K562 (cell line): Measurements from ENCODE around the gene GALNS. TPM values are rescaled to one million over a fixed set of nuclear protein-coding genes. Genes with fewer than 3 reads are reported as not detected.

ENCODE experiments used
- ARHGAP35 ChIP-seq: fragments of 450-650 bp; IDR thresholded peaks from 2 replicates; pipeline ENCODE4 v1.6.1; 2018; ENCODE audit not compliant: partially characterized antibody
- CREBBP ChIP-seq: IDR thresholded peaks from one replicate; pipeline ENCODE4 v1.6.1; 2012; ENCODE audit warnings: low read depth, mild to moderate bottlenecking, control low read depth, inconsistent platforms, low read length
- GATAD2A ChIP-seq: fragments of 450-650 bp; IDR thresholded peaks from 2 replicates; pipeline ENCODE4 v1.6.1; 2017
- HDAC3 ChIP-seq: fragments of 450-650 bp; IDR thresholded peaks from 2 replicates; pipeline ENCODE4 v1.6.1; 2018; ENCODE audit warnings: borderline replicate concordance, mild to moderate bottlenecking, moderate library complexity; ENCODE audit not compliant: partially characterized antibody
- HNRNPUL1 ChIP-seq: fragments of 200-400 bp; formaldehyde crosslinking; IDR thresholded peaks from 2 replicates; pipeline ENCODE4 v1.6.1; 2017; ENCODE audit warnings: low read length
- NEUROD1 ChIP-seq: fragments of 150-350 bp; IDR thresholded peaks from 2 replicates; pipeline ENCODE4 v1.6.1; 2014; ENCODE audit warnings: borderline replicate concordance, low read length, low read depth; ENCODE audit not compliant: partially characterized antibody
- RBBP5 ChIP-seq: fragments of 200-600 bp; sonication (generic); IDR thresholded peaks from 2 replicates; pipeline ENCODE4 v1.6.1; 2012; ENCODE audit warnings: borderline replicate concordance, mild to moderate bottlenecking, low read length, control low read depth, inconsistent platforms; ENCODE audit not compliant: insufficient read depth, poor library complexity, severe bottlenecking
- SREBF1 ChIP-seq: fragments of 150-350 bp; IDR thresholded peaks from 2 replicates; pipeline ENCODE4 v1.6.1; 2014; ENCODE audit warnings: antibody characterized with exemption, low read depth, low read length, borderline replicate concordance
- polyA plus RNA-seq, 8 experiments: library from polyadenylated mRNA; depleted of rRNA in 4 of 8; stranded (reverse) in 5 of 8; unstranded in 3 of 8; fragments of >200 nt; fragmentation: Nextera tagmentation in 2 of 8; fragmentation: Illumina TruSeq in 1 of 8; extraction: Ambion mirVana in 2 of 8; extraction: Trizol in 1 of 8; gene quantifications; 2 replicates each; pipeline versions ENCODE4 v1.2.1 to v1.2.3, GENCODE V29; 2011 to 2014; ENCODE audit warnings: inconsistent platforms in 1 of 8, missing spikeins in 1 of 8
- total RNA-seq, 7 experiments: library from RNA; depleted of rRNA in 6 of 7; stranded (reverse); fragments of >200 nt in 6 of 7; fragmentation: Illumina TruSeq in 2 of 7; extraction: Trizol in 2 of 7; gene quantifications; 2 replicates each; pipeline versions ENCODE4 v1.2.1 to v1.2.3, GENCODE V29; 2011 to 2021; ENCODE audit warnings: low replicate concordance in 1 of 7
- TF ChIP-seq, protein P1 (sequence below): fragments of 250-450 bp; sonication (Bioruptor Pico); IDR thresholded peaks from 2 replicates; pipeline ENCODE4 v1.5.0; 2020; ENCODE audit warnings: mild to moderate bottlenecking, borderline replicate concordance
- TF ChIP-seq, protein P2 (sequence below): fragments of 250-450 bp; sonication (Bioruptor Pico); IDR thresholded peaks from 2 replicates; pipeline ENCODE4 v1.4.0; 2020
- TF ChIP-seq, protein P3 (sequence below): fragments of 450-650 bp; IDR thresholded peaks from 2 replicates; pipeline ENCODE4 v1.6.1; 2016; ENCODE audit warnings: borderline replicate concordance

Gene GALNS
- total and polyA plus RNA-seq, 9 of the 15 experiments (the other 6 are each of a cell fraction or from before 2014, with no cell fraction given), result 0.38 to 13.2 (median 4.3) TPM

DNA sequence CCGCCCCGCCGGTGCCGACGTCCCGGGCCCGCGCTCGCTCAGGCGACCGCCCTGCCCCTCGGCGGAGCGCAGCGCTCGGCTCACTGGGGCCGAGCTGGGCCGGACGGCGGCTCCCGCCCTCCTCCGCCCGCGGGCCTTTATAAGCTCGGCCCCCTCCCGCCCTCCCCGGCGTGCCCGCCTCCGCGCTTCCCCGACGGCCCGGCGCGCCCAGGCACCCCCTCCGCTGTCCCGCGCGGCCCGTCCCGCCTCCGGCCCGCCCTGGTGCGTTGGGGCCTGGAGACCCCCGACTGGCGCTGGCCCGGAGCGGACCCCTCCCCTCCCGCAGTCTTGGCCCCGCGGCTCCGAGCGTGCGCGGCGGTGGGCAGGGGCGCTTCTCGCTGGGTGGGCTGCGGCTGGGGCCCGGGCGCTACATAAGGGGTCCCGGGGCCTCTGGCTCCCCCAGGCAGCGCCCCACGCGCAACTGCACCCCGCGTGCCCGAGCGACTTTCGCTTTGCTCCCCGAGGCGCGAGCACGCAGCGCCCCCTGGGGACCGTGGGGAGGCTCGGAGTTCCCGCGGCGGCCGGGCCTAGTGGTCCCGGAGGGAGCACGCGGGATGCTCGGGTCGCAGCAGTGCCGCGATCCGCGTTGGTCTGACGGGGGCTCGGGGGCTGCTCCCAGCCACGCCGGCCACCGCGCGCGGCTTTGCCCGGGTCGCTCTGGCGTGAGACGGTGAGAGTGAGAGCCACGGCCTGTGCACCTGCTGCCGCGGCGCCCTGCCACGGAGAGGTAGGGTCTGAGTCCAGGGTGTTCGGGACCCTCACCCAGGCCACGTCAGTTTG is 71.4 kb downstream of the GALNS start, which contains the start of gene PIEZO1 (continued):
- TF ChIP-seq NEUROD1 (peak; percentile 73), SREBF1 (no peak), HDAC3 (no peak), GATAD2A (peak; percentile 99), RBBP5 (peak; percentile 55), ARHGAP35 (no peak), CREBBP (no peak), HNRNPUL1 (no peak)
- TF ChIP-seq, protein P1, sequence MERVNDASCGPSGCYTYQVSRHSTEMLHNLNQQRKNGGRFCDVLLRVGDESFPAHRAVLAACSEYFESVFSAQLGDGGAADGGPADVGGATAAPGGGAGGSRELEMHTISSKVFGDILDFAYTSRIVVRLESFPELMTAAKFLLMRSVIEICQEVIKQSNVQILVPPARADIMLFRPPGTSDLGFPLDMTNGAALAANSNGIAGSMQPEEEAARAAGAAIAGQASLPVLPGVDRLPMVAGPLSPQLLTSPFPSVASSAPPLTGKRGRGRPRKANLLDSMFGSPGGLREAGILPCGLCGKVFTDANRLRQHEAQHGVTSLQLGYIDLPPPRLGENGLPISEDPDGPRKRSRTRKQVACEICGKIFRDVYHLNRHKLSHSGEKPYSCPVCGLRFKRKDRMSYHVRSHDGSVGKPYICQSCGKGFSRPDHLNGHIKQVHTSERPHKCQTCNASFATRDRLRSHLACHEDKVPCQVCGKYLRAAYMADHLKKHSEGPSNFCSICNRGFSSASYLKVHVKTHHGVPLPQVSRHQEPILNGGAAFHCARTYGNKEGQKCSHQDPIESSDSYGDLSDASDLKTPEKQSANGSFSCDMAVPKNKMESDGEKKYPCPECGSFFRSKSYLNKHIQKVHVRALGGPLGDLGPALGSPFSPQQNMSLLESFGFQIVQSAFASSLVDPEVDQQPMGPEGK (CRISPR knock-in tag), result no peak
- TF ChIP-seq, protein P2, sequence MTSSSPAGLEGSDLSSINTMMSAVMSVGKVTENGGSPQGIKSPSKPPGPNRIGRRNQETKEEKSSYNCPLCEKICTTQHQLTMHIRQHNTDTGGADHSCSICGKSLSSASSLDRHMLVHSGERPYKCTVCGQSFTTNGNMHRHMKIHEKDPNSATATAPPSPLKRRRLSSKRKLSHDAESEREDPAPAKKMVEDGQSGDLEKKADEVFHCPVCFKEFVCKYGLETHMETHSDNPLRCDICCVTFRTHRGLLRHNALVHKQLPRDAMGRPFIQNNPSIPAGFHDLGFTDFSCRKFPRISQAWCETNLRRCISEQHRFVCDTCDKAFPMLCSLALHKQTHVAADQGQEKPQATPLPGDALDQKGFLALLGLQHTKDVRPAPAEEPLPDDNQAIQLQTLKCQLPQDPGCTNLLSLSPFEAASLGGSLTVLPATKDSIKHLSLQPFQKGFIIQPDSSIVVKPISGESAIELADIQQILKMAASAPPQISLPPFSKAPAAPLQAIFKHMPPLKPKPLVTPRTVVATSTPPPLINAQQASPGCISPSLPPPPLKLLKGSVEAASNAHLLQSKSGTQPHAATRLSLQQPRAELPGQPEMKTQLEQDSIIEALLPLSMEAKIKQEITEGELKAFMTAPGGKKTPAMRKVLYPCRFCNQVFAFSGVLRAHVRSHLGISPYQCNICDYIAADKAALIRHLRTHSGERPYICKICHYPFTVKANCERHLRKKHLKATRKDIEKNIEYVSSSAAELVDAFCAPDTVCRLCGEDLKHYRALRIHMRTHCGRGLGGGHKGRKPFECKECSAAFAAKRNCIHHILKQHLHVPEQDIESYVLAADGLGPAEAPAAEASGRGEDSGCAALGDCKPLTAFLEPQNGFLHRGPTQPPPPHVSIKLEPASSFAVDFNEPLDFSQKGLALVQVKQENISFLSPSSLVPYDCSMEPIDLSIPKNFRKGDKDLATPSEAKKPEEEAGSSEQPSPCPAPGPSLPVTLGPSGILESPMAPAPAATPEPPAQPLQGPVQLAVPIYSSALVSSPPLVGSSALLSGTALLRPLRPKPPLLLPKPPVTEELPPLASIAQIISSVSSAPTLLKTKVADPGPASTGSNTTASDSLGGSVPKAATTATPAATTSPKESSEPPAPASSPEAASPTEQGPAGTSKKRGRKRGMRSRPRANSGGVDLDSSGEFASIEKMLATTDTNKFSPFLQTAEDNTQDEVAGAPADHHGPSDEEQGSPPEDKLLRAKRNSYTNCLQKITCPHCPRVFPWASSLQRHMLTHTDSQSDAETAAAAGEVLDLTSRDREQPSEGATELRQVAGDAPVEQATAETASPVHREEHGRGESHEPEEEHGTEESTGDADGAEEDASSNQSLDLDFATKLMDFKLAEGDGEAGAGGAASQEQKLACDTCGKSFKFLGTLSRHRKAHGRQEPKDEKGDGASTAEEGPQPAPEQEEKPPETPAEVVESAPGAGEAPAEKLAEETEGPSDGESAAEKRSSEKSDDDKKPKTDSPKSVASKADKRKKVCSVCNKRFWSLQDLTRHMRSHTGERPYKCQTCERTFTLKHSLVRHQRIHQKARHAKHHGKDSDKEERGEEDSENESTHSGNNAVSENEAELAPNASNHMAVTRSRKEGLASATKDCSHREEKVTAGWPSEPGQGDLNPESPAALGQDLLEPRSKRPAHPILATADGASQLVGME (CRISPR knock-in tag), result peak; percentile 65; the same call in 1 of the 2 replicates
- TF ChIP-seq, protein P3, sequence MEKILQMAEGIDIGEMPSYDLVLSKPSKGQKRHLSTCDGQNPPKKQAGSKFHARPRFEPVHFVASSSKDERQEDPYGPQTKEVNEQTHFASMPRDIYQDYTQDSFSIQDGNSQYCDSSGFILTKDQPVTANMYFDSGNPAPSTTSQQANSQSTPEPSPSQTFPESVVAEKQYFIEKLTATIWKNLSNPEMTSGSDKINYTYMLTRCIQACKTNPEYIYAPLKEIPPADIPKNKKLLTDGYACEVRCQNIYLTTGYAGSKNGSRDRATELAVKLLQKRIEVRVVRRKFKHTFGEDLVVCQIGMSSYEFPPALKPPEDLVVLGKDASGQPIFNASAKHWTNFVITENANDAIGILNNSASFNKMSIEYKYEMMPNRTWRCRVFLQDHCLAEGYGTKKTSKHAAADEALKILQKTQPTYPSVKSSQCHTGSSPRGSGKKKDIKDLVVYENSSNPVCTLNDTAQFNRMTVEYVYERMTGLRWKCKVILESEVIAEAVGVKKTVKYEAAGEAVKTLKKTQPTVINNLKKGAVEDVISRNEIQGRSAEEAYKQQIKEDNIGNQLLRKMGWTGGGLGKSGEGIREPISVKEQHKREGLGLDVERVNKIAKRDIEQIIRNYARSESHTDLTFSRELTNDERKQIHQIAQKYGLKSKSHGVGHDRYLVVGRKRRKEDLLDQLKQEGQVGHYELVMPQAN, result 0 out of 2 replicates have a peak, but pooled peaks have one; percentile 40
